Left ventricle myocardium inferior (tissue), 1 donor: ENCODE results near the gene FBXO30. TPM values are rescaled to one million over a fixed set of nuclear protein-coding genes. Genes with fewer than 3 reads are reported as not detected.

Experiments
- DNase-seq: peaks from one replicate; pipeline ENCODE4 v3.0.0-alpha.2; 2020
- H3K27ac ChIP-seq: fragments of 200-600 bp; replicated peaks from 2 replicates; pipeline ENCODE4 v1.8.0; 2021
- H3K27me3 ChIP-seq: fragments of 200-600 bp; 2 replicates; pipeline ENCODE4 v1.8.0; 2021; ENCODE audit warnings: low read depth
- H3K36me3 ChIP-seq: fragments of 200-600 bp; 2 replicates; pipeline ENCODE4 v1.8.0; 2021
- H3K4me1 ChIP-seq: fragments of 200-600 bp; 2 replicates; pipeline ENCODE4 v1.8.0; 2021
- H3K4me3 ChIP-seq: fragments of 200-600 bp; 2 replicates; pipeline ENCODE4 v1.8.0; 2021; ENCODE audit warnings: mild to moderate bottlenecking, moderate library complexity
- H3K9me3 ChIP-seq: fragments of 200-600 bp; replicated peaks from 2 replicates; pipeline ENCODE4 v1.8.0; 2021
- intact Hi-C: fragments of 100-400 bp; cut with micrococcal nuclease; formaldehyde crosslinking; loops from one replicate; pipeline ENCODE4 v1.11.0; 2022
- total RNA-seq: library from RNA; stranded (reverse); fragmentation: NEBNext Ultra II Directional; extraction: Animal tissue kit (Norgen Biotek cat#: 25700); gene quantifications from one replicate; pipeline ENCODE4 v1.2.1, GENCODE V29; 2021
- TF ChIP-seq, protein P1 (sequence below): fragments of 200-600 bp; IDR thresholded peaks from 2 replicates; pipeline ENCODE4 v1.8.0; 2021; ENCODE audit warnings: antibody characterized with exemption, mild to moderate bottlenecking, borderline replicate concordance
- donor health status: DM: no; HTN: yes; CAD: no; lungs with severe emphysema.

FBXO30 gene
- total RNA-seq, 1 donor from 2014 or later = 16.7 TPM

DNA sequence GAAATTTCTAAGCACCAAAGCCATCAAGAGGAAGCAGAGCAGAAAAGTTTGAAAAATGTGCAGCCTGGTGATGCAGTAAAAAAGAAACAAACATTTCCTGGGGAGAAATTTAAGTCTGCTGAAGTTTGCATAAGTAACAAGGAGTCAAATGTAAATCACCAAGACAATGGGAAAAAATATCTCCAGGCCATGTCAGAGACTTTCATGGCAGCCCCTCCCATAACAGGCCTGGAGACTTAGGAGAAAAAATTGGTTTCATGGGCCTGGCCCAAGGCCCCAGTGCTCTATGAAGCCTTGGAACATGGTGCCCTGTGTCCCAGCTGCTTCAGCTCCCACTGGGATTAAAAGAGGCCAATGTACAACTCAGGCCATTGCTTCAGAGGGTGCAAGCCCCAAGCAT lies 49.1 kb downstream of the FBXO30 start:
- DNase-seq = no peak
- no peaks in the 10 kb centered on the region for H3K4me1 ChIP-seq
- H3K27me3 ChIP-seq = no peaks in the 10 kb centered on the region
- H3K4me3 ChIP-seq = no peak overlapping the region
- TF ChIP-seq, protein P1, sequence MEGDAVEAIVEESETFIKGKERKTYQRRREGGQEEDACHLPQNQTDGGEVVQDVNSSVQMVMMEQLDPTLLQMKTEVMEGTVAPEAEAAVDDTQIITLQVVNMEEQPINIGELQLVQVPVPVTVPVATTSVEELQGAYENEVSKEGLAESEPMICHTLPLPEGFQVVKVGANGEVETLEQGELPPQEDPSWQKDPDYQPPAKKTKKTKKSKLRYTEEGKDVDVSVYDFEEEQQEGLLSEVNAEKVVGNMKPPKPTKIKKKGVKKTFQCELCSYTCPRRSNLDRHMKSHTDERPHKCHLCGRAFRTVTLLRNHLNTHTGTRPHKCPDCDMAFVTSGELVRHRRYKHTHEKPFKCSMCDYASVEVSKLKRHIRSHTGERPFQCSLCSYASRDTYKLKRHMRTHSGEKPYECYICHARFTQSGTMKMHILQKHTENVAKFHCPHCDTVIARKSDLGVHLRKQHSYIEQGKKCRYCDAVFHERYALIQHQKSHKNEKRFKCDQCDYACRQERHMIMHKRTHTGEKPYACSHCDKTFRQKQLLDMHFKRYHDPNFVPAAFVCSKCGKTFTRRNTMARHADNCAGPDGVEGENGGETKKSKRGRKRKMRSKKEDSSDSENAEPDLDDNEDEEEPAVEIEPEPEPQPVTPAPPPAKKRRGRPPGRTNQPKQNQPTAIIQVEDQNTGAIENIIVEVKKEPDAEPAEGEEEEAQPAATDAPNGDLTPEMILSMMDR = no peak
- H3K36me3 ChIP-seq = no peaks in the 10 kb centered on the region
- H3K9me3 ChIP-seq = peaks cover 4% of the 10 kb centered on the region
- no peak overlapping the region for H3K27ac ChIP-seq
- intact Hi-C loops = no loop called here

DNA sequence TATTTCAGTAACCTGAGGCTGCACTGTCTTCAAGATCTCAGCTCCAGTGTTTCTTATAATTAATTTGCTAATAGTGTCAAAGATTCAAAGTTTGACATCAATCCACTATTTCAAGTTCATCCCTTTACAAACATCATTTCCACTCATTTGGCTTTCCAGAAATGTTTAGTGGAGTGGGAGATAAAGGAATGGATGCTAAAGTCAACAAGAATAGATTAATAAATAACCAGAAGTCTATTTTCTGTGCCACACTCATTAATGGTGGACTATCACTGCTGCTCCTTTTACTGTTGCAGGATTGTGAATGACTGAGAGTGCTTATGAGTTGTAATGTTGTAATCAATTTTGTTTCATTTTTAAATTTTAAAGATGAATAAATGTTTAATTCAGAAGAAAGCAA lies 50.9 kb downstream of the FBXO30 start:
- Histone ChIP-seq H3K36me3 (no peaks in the 10 kb centered on the region), H3K9me3 (no peaks in the 10 kb centered on the region), H3K27me3 (no peaks in the 10 kb centered on the region), H3K4me3 (no peak overlapping the region), H3K27ac (no peak overlapping the region), H3K4me1 (no peaks in the 10 kb centered on the region)
- intact Hi-C loops = no loop called here
- TF ChIP-seq, protein P1 = no peak
- DNase-seq = no peak

DNA sequence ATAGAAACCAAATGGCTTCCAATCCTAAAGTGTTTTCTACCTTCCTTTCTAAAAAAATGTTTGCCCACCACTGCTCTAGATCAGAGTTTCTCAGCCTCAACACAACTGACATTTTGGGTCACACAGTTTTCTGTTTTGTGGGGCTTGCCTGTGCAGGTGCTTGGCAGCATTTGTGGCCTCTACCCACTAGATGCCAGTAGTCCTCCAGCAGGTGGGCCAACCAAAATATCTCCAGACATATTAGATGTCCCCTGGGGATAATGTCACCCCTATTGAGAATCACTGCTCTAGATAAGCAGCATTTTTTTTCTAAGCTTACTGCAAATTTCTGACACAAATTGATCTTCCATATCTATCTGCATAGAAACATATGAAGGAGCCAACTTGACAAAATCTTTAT lies 53.0 kb downstream of the FBXO30 start:
- no peak for DNase-seq
- TF ChIP-seq, protein P1 = peak; percentile 35
- intact Hi-C loops = no loop called here
- Histone ChIP-seq H3K4me1 (no peaks in the 10 kb centered on the region), H3K36me3 (no peaks in the 10 kb centered on the region), H3K27ac (no peak overlapping the region), H3K9me3 (no peaks in the 10 kb centered on the region), H3K27me3 (no peaks in the 10 kb centered on the region), H3K4me3 (no peak overlapping the region)

DNA sequence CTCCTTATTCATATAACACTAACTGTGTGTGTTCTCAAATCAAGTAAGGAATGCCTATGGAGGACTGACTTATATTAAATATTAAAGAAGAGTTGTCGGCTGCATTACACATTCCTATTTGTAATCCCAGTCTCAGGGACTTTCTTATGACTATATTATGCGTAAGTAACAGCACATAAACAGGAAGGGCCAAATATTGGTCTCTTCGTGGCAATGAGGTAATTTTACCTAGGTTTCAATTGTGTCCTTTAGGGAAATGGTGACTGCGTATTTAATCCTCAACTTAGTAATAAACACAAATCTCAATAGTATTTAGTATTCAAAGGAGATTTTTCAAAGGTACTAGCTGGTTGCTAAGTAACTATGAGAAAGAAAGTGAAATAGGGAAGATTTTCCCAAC lies 56.5 kb downstream of the FBXO30 start:
- TF ChIP-seq, protein P1 = no peak
- Histone ChIP-seq H3K36me3 (no peaks in the 10 kb centered on the region), H3K4me1 (peaks cover 6% of the 10 kb centered on the region), H3K9me3 (no peaks in the 10 kb centered on the region), H3K4me3 (no peak overlapping the region), H3K27ac (no peak overlapping the region), H3K27me3 (no peaks in the 10 kb centered on the region)
- DNase-seq = no peak
- intact Hi-C loops = no loop called here

DNA sequence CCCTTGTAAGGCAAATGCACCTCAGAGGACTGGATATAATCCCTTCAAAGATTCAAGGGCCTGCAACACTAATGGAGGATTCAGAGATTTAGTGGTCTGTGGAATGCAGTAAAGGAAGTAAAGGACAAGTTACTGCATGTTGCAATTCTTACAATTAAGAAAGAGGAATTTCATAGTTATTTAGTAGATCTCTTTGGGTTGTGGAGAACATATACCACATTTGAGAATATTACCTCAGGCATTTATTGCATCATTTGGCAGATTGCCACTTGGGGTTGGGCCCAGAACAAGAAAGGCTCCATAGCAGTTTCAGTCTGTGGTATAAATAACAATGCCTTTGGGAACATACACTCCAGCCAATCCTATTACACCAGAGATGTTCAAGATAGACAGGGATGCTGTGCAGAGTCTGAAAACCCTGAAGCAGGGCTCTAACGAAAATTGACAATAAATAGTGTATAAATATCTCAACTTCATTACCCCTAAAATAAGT lies 58.4 kb downstream of the FBXO30 start:
- Histone ChIP-seq H3K4me1 (peaks cover 6% of the 10 kb centered on the region), H3K9me3 (no peaks in the 10 kb centered on the region), H3K4me3 (no peak overlapping the region), H3K27ac (no peak overlapping the region), H3K27me3 (no peaks in the 10 kb centered on the region), H3K36me3 (no peaks in the 10 kb centered on the region)
- peak; percentile 18 for DNase-seq
- TF ChIP-seq, protein P1 = no peak
- intact Hi-C loops = no loop called here
